Thyroid gland (tissue), 4 donors: ENCODE data around the gene GPR78.

Experiments used
- POLR2A ChIP-seq, 2 donors: fragments of 450-650 bp; IDR thresholded peaks; one replicate each; pipeline ENCODE4 v1.6.1; 2017; ENCODE audit warnings: antibody characterized with exemption in 2 of 2, mild to moderate bottlenecking in 2 of 2, moderate library complexity in 1 of 2
- TF ChIP-seq, protein P1 (sequence below), 6 experiments: fragments of 200-600 bp in 3 of 6; fragments of 450-650 bp in 3 of 6; sonication (generic) in 3 of 6; IDR thresholded peaks; one replicate each; pipeline ENCODE4 v1.5.1; 2016 to 2019; ENCODE audit warnings: antibody characterized with exemption in 6 of 6, mild to moderate bottlenecking in 2 of 6, inconsistent platforms in 1 of 6, moderate library complexity in 1 of 6

DNA sequence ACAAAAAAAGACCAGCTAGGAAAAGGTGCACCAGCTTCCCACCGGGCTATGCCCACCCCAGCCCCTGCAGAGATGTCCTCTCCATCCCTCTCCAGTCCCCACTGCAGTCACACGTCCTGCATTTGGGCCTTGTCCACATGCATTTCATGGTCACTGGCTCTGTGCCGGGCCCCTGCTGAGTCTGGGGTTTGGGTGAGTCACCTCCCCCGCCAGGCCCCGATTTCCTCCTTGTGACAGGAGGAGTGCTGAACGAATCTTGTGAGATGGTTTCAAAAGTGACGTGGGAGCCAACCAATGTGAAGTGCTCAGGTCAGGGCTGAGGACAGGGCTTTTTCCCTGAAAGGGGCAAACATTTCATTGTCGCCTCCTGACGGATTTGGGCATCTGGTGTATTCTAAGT, 19.5 kb downstream of the GPR78 start:
- TF ChIP-seq, protein P1, sequence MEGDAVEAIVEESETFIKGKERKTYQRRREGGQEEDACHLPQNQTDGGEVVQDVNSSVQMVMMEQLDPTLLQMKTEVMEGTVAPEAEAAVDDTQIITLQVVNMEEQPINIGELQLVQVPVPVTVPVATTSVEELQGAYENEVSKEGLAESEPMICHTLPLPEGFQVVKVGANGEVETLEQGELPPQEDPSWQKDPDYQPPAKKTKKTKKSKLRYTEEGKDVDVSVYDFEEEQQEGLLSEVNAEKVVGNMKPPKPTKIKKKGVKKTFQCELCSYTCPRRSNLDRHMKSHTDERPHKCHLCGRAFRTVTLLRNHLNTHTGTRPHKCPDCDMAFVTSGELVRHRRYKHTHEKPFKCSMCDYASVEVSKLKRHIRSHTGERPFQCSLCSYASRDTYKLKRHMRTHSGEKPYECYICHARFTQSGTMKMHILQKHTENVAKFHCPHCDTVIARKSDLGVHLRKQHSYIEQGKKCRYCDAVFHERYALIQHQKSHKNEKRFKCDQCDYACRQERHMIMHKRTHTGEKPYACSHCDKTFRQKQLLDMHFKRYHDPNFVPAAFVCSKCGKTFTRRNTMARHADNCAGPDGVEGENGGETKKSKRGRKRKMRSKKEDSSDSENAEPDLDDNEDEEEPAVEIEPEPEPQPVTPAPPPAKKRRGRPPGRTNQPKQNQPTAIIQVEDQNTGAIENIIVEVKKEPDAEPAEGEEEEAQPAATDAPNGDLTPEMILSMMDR (IDR thresholded peaks at IDR 0.05), result no peak
- TF ChIP-seq POLR2A (IDR thresholded peaks at IDR 0.05), result no peak
